ENCODE results near the gene AP2S1.

DNA sequence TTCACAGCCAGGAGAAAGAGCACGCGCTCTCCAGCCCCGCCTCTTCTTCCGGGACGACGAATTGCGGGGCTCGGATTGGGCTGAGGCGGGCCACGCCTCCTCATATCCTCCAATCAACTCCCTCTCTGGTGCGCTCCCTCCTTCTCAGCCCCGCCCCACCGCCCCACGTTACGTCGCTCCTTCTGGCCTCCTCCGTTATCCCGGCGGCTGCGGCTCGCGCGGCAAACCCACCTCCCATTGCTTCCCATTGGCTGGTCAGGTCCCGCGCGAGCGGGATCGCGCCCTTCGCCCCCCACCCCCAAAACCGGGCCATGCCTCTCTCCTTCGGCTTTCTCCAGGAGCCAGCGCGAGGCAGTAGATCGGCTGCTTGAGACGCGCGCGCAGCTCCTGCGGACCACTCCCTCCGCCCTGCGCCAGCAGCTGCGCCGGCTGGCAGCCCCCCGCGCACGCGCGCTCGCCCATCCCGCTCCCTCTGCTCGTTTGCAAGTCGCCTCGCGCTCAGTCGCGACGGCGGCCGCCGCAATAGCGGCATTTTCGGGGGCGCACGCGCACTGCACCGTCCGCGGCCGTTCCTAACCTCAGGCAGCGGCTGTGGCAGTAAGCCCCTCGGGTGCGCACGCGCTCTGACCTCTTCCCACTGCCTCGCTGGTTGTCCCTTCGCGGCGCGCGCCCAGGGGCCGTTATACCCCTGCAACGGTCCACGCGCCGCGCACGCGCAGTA, 9.6 kb upstream of the AP2S1 start:
- TF ChIP-seq ZSCAN30 (tag by site-specific recombination; IDR thresholded peaks at IDR 0.05) = peak; percentile 75
- TF ChIP-seq, protein P1, sequence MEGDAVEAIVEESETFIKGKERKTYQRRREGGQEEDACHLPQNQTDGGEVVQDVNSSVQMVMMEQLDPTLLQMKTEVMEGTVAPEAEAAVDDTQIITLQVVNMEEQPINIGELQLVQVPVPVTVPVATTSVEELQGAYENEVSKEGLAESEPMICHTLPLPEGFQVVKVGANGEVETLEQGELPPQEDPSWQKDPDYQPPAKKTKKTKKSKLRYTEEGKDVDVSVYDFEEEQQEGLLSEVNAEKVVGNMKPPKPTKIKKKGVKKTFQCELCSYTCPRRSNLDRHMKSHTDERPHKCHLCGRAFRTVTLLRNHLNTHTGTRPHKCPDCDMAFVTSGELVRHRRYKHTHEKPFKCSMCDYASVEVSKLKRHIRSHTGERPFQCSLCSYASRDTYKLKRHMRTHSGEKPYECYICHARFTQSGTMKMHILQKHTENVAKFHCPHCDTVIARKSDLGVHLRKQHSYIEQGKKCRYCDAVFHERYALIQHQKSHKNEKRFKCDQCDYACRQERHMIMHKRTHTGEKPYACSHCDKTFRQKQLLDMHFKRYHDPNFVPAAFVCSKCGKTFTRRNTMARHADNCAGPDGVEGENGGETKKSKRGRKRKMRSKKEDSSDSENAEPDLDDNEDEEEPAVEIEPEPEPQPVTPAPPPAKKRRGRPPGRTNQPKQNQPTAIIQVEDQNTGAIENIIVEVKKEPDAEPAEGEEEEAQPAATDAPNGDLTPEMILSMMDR (tag by site-specific recombination; IDR thresholded peaks at IDR 0.05) = peak; percentile 67; the same call in 1 of the 2 replicates
- no peak for TF ChIP-seq ZNF274 (IDR thresholded peaks at IDR 0.05; ENCODE audit: low read length)
- TF ChIP-seq ZNF274 (tag by site-specific recombination; IDR thresholded peaks at IDR 0.05; ENCODE audit: borderline replicate concordance) = no peak

Data from HEK293 (cell line).